Glutamatergic neuron (in vitro differentiated cells): ENCODE measurements around the gene PLPP4. TPM values are rescaled to one million over a fixed set of nuclear protein-coding genes. Genes with fewer than 3 reads are reported as not detected.

Experiments used
- DNase-seq: peaks from one replicate; pipeline ENCODE4 v3.0.0; 2022
- H3K27ac Mint-ChIP-seq: one replicate; pipeline ENCODE4 v1.8.0; 2020; ENCODE audit warnings: mild to moderate bottlenecking, mixed read lengths, inconsistent platforms; ENCODE audit not compliant: unreplicated experiment
- H3K27me3 Mint-ChIP-seq: one replicate; pipeline ENCODE4 v1.8.0; 2020; ENCODE audit warnings: mild to moderate bottlenecking, moderate library complexity, mixed read lengths, inconsistent platforms; ENCODE audit not compliant: unreplicated experiment
- H3K36me3 Mint-ChIP-seq: one replicate; pipeline ENCODE4 v1.8.0; 2020; ENCODE audit warnings: mild to moderate bottlenecking, mixed read lengths, inconsistent platforms; ENCODE audit not compliant: unreplicated experiment
- H3K4me1 Mint-ChIP-seq: one replicate; pipeline ENCODE4 v1.8.0; 2020; ENCODE audit warnings: mild to moderate bottlenecking, low read depth, mixed read lengths, inconsistent platforms; ENCODE audit not compliant: unreplicated experiment
- H3K4me3 Mint-ChIP-seq: one replicate; pipeline ENCODE4 v1.8.0; 2020; ENCODE audit warnings: mild to moderate bottlenecking, mixed read lengths, inconsistent platforms; ENCODE audit not compliant: unreplicated experiment
- H3K9me3 Mint-ChIP-seq: one replicate; pipeline ENCODE4 v1.8.0; 2020; ENCODE audit warnings: mild to moderate bottlenecking, moderate library complexity, mixed read lengths, inconsistent platforms; ENCODE audit not compliant: unreplicated experiment
- CTCF ChIP-seq: fragments of 200-600 bp; sonication (generic); IDR thresholded peaks from one replicate; pipeline ENCODE4 v1.5.0; 2021; ENCODE audit not compliant: partially characterized antibody, unreplicated experiment
- total RNA-seq: library from RNA; stranded (reverse); fragmentation: NEBNext Ultra II Directional; extraction: Animal tissue kit (Norgen Biotek cat#: 25700); gene quantifications from one replicate; pipeline ENCODE4 v1.2.1, GENCODE V29; 2021; ENCODE audit not compliant: unreplicated experiment

Gene PLPP4
- total RNA-seq, 1 donor from 2014 or later: 2.6 TPM

GRCh38 chr10:120583424-120584108, 126.5 kb downstream of the PLPP4 start:
- peaks cover 2% of the 10 kb centered on the region for H3K9me3 Mint-ChIP-seq
- no peak overlapping the region for H3K27ac Mint-ChIP-seq
- H3K4me3 Mint-ChIP-seq: no peak overlapping the region
- no peak for DNase-seq
- TF ChIP-seq CTCF: no peak
- no peaks in the 10 kb centered on the region for H3K27me3 Mint-ChIP-seq
- no peaks in the 10 kb centered on the region for H3K4me1 Mint-ChIP-seq
- no peaks in the 10 kb centered on the region for H3K36me3 Mint-ChIP-seq

- DNase-seq: no peak
- no peak for TF ChIP-seq CTCF
- no peaks in the 10 kb centered on the region for H3K36me3 Mint-ChIP-seq
- no peak overlapping the region for H3K27ac Mint-ChIP-seq
- H3K27me3 Mint-ChIP-seq: no peaks in the 10 kb centered on the region
- H3K9me3 Mint-ChIP-seq: peaks cover 2% of the 10 kb centered on the region
- no peaks in the 10 kb centered on the region for H3K4me1 Mint-ChIP-seq
- H3K4me3 Mint-ChIP-seq: no peak overlapping the region
Measured at GRCh38 chr10:120584786-120585185, 127.8 kb downstream of the PLPP4 start.

- H3K36me3 Mint-ChIP-seq: no peaks in the 10 kb centered on the region
Measured at GRCh38 chr10:120586471-120586872, 129.4 kb downstream of the PLPP4 start.

GRCh38 chr10:120587061-120587460, 130.0 kb downstream of the PLPP4 start:
- H3K27me3 Mint-ChIP-seq: no peaks in the 10 kb centered on the region
- H3K4me1 Mint-ChIP-seq: no peaks in the 10 kb centered on the region
- no peak for TF ChIP-seq CTCF
- no peak overlapping the region for H3K4me3 Mint-ChIP-seq
- H3K36me3 Mint-ChIP-seq: peaks cover 3% of the 10 kb centered on the region
- DNase-seq: no peak
- peaks cover 2% of the 10 kb centered on the region for H3K9me3 Mint-ChIP-seq
- no peak overlapping the region for H3K27ac Mint-ChIP-seq

More at GRCh38 chr10:120586471-120586872, 129.4 kb downstream of the PLPP4 start:
- TF ChIP-seq CTCF: no peak
- Mint-ChIP-seq H3K9me3 (peaks cover 2% of the 10 kb centered on the region), H3K4me3 (no peak overlapping the region), H3K27ac (no peak overlapping the region), H3K4me1 (no peaks in the 10 kb centered on the region), H3K27me3 (no peaks in the 10 kb centered on the region)
- no peak for DNase-seq

GRCh38 chr10:120588311-120588710, 131.3 kb downstream of the PLPP4 start:
- H3K27me3 Mint-ChIP-seq: no peaks in the 10 kb centered on the region
- H3K9me3 Mint-ChIP-seq: peaks cover 2% of the 10 kb centered on the region
- no peak overlapping the region for H3K27ac Mint-ChIP-seq
- no peaks in the 10 kb centered on the region for H3K4me1 Mint-ChIP-seq
- DNase-seq: no peak
- H3K4me3 Mint-ChIP-seq: no peak overlapping the region
- H3K36me3 Mint-ChIP-seq: peaks cover 4% of the 10 kb centered on the region
- TF ChIP-seq CTCF: no peak
